MM.1S (cell line): Measurements from ENCODE around the gene ANKIB1.

Source experiments
- DNase-seq: peaks from one replicate; pipeline ENCODE4 v3.0.0-alpha.2; 2015
- H2AFZ ChIP-seq: fragments of 300-600 bp; sonication (generic); 2 replicates; pipeline ENCODE4 v1.6.0; 2016; ENCODE audit warnings: antibody characterized with exemption, low read length
- H3F3A ChIP-seq: fragments of 300-600 bp; sonication (generic); 2 replicates; pipeline ENCODE4 v1.6.1; 2016; ENCODE audit warnings: mild to moderate bottlenecking, antibody characterized with exemption, low read length, moderate library complexity, mixed read lengths; ENCODE audit not compliant: insufficient read depth
- H3K27ac ChIP-seq: fragments of 300-600 bp; sonication (generic); 2 replicates; pipeline ENCODE4 v1.5.1; 2016; ENCODE audit warnings: mild to moderate bottlenecking, low read length
- H3K27me3 ChIP-seq: fragments of 300-600 bp; sonication (generic); replicated peaks from 2 replicates; pipeline ENCODE4 v1.6.0; 2016; ENCODE audit warnings: low read length; ENCODE audit not compliant: insufficient read depth
- H3K36me3 ChIP-seq: fragments of 300-600 bp; sonication (generic); replicated peaks from 2 replicates; pipeline ENCODE4 v1.6.1; 2016; ENCODE audit warnings: mild to moderate bottlenecking, low read length, mixed read lengths; ENCODE audit not compliant: insufficient read depth
- H3K4me1 ChIP-seq: fragments of 300-600 bp; sonication (generic); 2 replicates; pipeline ENCODE4 v1.6.1; 2016; ENCODE audit warnings: low read length, mixed read lengths
- H3K4me2 ChIP-seq: fragments of 300-600 bp; sonication (generic); 2 replicates; pipeline ENCODE4 v1.6.0; 2016; ENCODE audit warnings: low read depth, low read length
- H3K4me3 ChIP-seq: fragments of 300-600 bp; sonication (generic); 2 replicates; pipeline ENCODE4 v1.5.1; 2016; ENCODE audit warnings: low read length, mixed read lengths
- H3K79me2 ChIP-seq: fragments of 300-600 bp; sonication (generic); 2 replicates; pipeline ENCODE4 v1.6.1; 2016; ENCODE audit warnings: mixed run types, low read length, mixed read lengths
- H3K9ac ChIP-seq: fragments of 300-600 bp; sonication (generic); 2 replicates; pipeline ENCODE4 v1.6.1; 2016; ENCODE audit warnings: low read length, mixed read lengths
- H3K9me2 ChIP-seq: fragments of 300-600 bp; sonication (generic); replicated peaks from 2 replicates; pipeline ENCODE4 v1.6.1; 2016; ENCODE audit warnings: mild to moderate bottlenecking, low read length, mixed read lengths; ENCODE audit not compliant: insufficient read depth
- H3K9me3 ChIP-seq: fragments of 300-600 bp; sonication (generic); replicated peaks from 2 replicates; pipeline ENCODE4 v1.6.1; 2016; ENCODE audit warnings: mild to moderate bottlenecking, low read length, mixed read lengths; ENCODE audit not compliant: insufficient read depth
- H4K20me1 ChIP-seq: fragments of 300-600 bp; sonication (generic); 2 replicates; pipeline ENCODE4 v1.6.1; 2016; ENCODE audit warnings: mild to moderate bottlenecking, low read length, moderate library complexity, mixed read lengths; ENCODE audit not compliant: insufficient read depth
- EZH2 ChIP-seq: fragments of 300-600 bp; sonication (generic); optimal IDR thresholded peaks from 2 replicates; pipeline ENCODE3; 2017; ENCODE audit warnings: low read depth, mild to moderate bottlenecking, antibody characterized with exemption, low read length, mixed read lengths
- EZH2phosphoT487 ChIP-seq: fragments of 300-600 bp; sonication (generic); IDR thresholded peaks from 2 replicates; pipeline ENCODE4 v1.6.1; 2018; ENCODE audit warnings: antibody characterized with exemption, low read length
- TF ChIP-seq, protein P1 (sequence below): fragments of 300-600 bp; sonication (generic); IDR thresholded peaks from 2 replicates; pipeline ENCODE4 v1.5.1; 2016; ENCODE audit warnings: antibody characterized with exemption, low read length, mixed read lengths

The ANKIB1 gene

DNA sequence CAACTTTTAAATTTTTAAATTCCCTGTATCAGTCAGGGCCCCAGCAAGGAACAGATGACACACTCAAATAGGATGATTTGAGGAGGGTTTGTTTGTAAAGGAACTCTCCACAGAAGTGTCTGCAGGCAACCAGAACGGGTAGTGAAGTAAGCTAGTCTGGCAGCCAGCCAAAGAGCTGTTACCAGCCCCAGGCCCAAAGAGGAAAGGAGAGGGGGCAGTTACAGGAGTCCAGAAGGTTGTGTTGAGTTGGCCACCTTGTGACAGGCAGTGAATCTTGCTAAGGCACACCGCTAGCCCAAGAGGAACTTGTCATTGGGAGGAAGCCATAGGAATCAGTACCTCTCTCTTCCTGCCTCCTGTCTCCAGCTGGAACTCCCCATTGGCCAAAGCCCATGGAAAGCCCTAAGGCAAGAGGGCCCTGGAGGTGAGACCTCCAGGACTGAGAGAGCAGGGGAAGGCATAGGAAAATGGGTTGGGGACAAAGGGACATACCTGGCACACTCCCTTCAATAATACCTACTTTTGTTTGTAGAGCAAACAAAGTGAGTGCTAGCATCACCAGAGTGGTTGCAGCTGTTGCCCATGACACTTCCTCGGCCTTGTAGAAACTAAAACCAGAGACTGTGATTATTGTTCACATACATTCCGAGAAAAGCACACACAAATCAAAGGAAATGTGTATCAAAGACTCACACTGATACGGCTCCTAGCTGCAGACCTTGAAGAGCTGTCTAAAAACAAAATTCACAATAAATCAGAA, 176.1 kb downstream of the ANKIB1 start:
- Histone ChIP-seq H2AFZ (peak overlapping the region; percentile 50), H3K4me2 (peak overlapping the region; percentile 13; the same call in 1 of the 2 replicates)
- DNase-seq: peak; percentile 31

DNA sequence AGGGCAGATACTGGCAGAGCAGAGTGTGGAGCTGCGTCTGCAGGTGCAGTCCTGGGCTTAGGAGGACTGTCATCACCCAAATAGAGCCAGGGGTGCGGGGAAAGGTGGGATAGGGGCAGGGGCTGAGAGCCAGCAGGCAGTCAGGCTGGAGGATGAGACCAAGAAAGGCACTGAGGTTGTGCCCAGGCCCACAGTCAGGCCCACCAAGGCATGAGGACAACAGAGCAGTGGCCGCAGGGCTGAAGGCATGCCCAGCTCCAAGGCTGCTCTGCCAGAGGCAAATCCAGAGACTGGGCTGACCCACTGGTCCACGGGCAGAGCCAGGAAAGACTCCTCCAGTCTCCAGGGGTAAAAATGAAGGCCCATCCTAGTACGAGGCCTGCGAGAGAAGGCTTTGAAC, 177.2 kb downstream of the ANKIB1 start:
- H4K20me1 ChIP-seq: no peaks in the 10 kb centered on the region
- no peak overlapping the region for H2AFZ ChIP-seq
- no peak overlapping the region for H3K9ac ChIP-seq

More for the DNA sequence above, 176.1 kb downstream of the ANKIB1 start:
- TF ChIP-seq EZH2phosphoT487 (no peak), EZH2 (no peak)
- TF ChIP-seq, protein P1, sequence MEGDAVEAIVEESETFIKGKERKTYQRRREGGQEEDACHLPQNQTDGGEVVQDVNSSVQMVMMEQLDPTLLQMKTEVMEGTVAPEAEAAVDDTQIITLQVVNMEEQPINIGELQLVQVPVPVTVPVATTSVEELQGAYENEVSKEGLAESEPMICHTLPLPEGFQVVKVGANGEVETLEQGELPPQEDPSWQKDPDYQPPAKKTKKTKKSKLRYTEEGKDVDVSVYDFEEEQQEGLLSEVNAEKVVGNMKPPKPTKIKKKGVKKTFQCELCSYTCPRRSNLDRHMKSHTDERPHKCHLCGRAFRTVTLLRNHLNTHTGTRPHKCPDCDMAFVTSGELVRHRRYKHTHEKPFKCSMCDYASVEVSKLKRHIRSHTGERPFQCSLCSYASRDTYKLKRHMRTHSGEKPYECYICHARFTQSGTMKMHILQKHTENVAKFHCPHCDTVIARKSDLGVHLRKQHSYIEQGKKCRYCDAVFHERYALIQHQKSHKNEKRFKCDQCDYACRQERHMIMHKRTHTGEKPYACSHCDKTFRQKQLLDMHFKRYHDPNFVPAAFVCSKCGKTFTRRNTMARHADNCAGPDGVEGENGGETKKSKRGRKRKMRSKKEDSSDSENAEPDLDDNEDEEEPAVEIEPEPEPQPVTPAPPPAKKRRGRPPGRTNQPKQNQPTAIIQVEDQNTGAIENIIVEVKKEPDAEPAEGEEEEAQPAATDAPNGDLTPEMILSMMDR: no peak
- Histone ChIP-seq H4K20me1 (no peaks in the 10 kb centered on the region), H3K79me2 (no peaks in the 10 kb centered on the region), H3K27me3 (no peaks in the 10 kb centered on the region), H3K4me1 (peaks cover 15% of the 10 kb centered on the region), H3K4me3 (no peak overlapping the region), H3K27ac (peak overlapping the region; percentile 46; the same call in 1 of the 2 replicates), H3K9me2 (no peaks in the 10 kb centered on the region), H3K9me3 (no peaks in the 10 kb centered on the region), H3F3A (no peaks in the 10 kb centered on the region), H3K9ac (no peak overlapping the region), H3K36me3 (no peaks in the 10 kb centered on the region)

DNA sequence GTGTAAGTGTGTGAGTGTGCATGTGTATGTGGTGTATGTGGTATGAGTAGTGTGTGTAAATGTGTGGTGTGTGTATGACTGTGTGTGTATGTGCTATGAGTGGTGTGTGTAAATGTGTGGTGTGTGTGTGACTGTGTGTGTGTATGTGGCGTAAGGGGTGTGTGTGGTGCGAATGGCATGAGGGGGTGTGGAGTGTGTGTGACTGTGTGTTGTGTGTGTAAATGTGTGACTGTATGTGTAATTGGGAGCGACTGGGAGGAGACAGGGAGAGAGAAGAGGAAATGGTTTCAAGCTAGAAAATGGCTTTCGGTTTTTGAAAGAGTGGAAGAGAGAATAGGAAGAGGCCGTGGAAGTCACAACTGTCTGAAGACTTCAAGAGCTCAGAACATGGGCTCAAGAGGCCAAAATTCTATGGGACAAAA, 177.9 kb downstream of the ANKIB1 start:
- no peaks in the 10 kb centered on the region for H3K9me2 ChIP-seq
- TF ChIP-seq EZH2 (no peak), EZH2phosphoT487 (no peak)
- TF ChIP-seq, protein P1: no peak
- no peaks in the 10 kb centered on the region for H4K20me1 ChIP-seq
- no peaks in the 10 kb centered on the region for H3K36me3 ChIP-seq
- H3K4me1 ChIP-seq: peaks cover 15% of the 10 kb centered on the region
- no peaks in the 10 kb centered on the region for H3K79me2 ChIP-seq
- DNase-seq: no peak
- H3K9me3 ChIP-seq: no peaks in the 10 kb centered on the region
- peak overlapping the region; percentile 85 for H2AFZ ChIP-seq
- no peak overlapping the region for H3K4me3 ChIP-seq
- no peak overlapping the region for H3K27ac ChIP-seq
- H3F3A ChIP-seq: no peaks in the 10 kb centered on the region
- H3K9ac ChIP-seq: no peak overlapping the region
- peak overlapping the region; percentile 72 for H3K4me2 ChIP-seq
- H3K27me3 ChIP-seq: no peaks in the 10 kb centered on the region

More for the DNA sequence above, 177.2 kb downstream of the ANKIB1 start:
- Histone ChIP-seq H3K27me3 (no peaks in the 10 kb centered on the region), H3K4me1 (peaks cover 15% of the 10 kb centered on the region), H3K9me3 (no peaks in the 10 kb centered on the region), H3K27ac (no peak overlapping the region), H3K4me2 (no peak overlapping the region), H3F3A (no peaks in the 10 kb centered on the region), H3K79me2 (no peaks in the 10 kb centered on the region), H3K36me3 (no peaks in the 10 kb centered on the region), H3K9me2 (no peaks in the 10 kb centered on the region), H3K4me3 (no peak overlapping the region)
- no peak for DNase-seq
- no peak for TF ChIP-seq EZH2phosphoT487
- no peak for TF ChIP-seq EZH2
- TF ChIP-seq, protein P1: no peak
